SK-N-SH (cell line): ENCODE results near the gene RGS4. TPM values are rescaled to one million over a fixed set of nuclear protein-coding genes. Genes with fewer than 3 reads are reported as not detected.
A peak's percentile ranks its signal among the peaks of the same experiment; 100 is the strongest.

Experiments
- CTCF ChIA-PET: fragments of 300-600, 350-600 bp; formaldehyde crosslinking; extraction: SDS; loops from one replicate; lab custom pipeline; 2021; lab: Yijun Ruan, JAX
- POLR2A ChIA-PET: fragments of 350-600 bp; sonication (Branson Sonifier 250); formaldehyde crosslinking; extraction: SDS; loops from one replicate; lab custom pipeline; 2020; ENCODE audit warnings: antibody characterized with exemption, inconsistent platforms; lab: Yijun Ruan, JAX
- DNase-seq: peaks from one replicate; pipeline ENCODE4 v3.0.0; 2012
- H2AFZ ChIP-seq: fragments of 200-600 bp; sonication (generic); 2 replicates; pipeline ENCODE4 v1.8.1; 2016; ENCODE audit warnings: antibody characterized with exemption, mild to moderate bottlenecking, low read depth
- H3F3A ChIP-seq: fragments of 200-600 bp; sonication (generic); replicated peaks from 2 replicates; pipeline ENCODE3; 2016; ENCODE audit warnings: antibody characterized with exemption, mild to moderate bottlenecking; ENCODE audit not compliant: insufficient read depth
- H3K27ac ChIP-seq, 2 experiments: fragments of 200-500 bp in 1 of 2; fragments of 200-600 bp in 1 of 2; sonication (Bioruptor generic) in 1 of 2; sonication (generic), shearing (Covaris generic) in 1 of 2; 2 replicates each; pipeline versions ENCODE4 v1.5.1 to v1.6.1; 2014 to 2016; ENCODE audit warnings: low read depth in 2 of 2, inconsistent platforms in 1 of 2, low read length in 1 of 2, mild to moderate bottlenecking in 1 of 2, mixed read lengths in 1 of 2
- H3K27me3 ChIP-seq: fragments of 200-600 bp; sonication (generic), shearing (Covaris generic); 2 replicates; pipeline ENCODE4 v1.6.1; 2016; ENCODE audit warnings: mixed run types; ENCODE audit not compliant: insufficient read depth
- H3K36me3 ChIP-seq, 2 experiments: fragments of 200-500 bp in 1 of 2; fragments of 200-600 bp in 1 of 2; sonication (Bioruptor generic) in 1 of 2; sonication (generic) in 1 of 2; replicated peaks in 1 of 2; 2 replicates each; pipeline versions ENCODE3 to v1.5.1; 2014 to 2016; ENCODE audit warnings: low read length in 1 of 2, mild to moderate bottlenecking in 1 of 2; ENCODE audit not compliant: insufficient read depth in 2 of 2, control insufficient read depth in 1 of 2
- H3K4me1 ChIP-seq, 2 experiments: fragments of 200-500 bp in 1 of 2; fragments of 200-600 bp in 1 of 2; sonication (Bioruptor generic) in 1 of 2; sonication (generic), shearing (Covaris generic) in 1 of 2; 2 replicates each; pipeline versions ENCODE4 v1.5.1 to v1.6.1; 2014 to 2016; ENCODE audit warnings: low read depth in 1 of 2, low read length in 1 of 2, mixed run types in 1 of 2; ENCODE audit not compliant: insufficient read depth in 2 of 2, control insufficient read depth in 1 of 2
- H3K4me2 ChIP-seq: fragments of 200-600 bp; sonication (generic), shearing (Covaris generic); 2 replicates; pipeline ENCODE4 v1.6.1; 2017; ENCODE audit warnings: mixed run types
- H3K4me3 ChIP-seq, 2 experiments: fragments of 200-500 bp in 1 of 2; fragments of 200-600 bp in 1 of 2; sonication (Bioruptor generic) in 1 of 2; sonication (generic), shearing (Covaris generic) in 1 of 2; 2 replicates each; pipeline versions ENCODE4 v1.5.1 to v1.8.1; 2014 to 2016; ENCODE audit warnings: low read depth in 2 of 2, inconsistent platforms in 1 of 2, low read length in 1 of 2, mild to moderate bottlenecking in 1 of 2, mixed read lengths in 1 of 2, moderate library complexity in 1 of 2
- H3K79me2 ChIP-seq: fragments of 200-600 bp; sonication (generic); 2 replicates; pipeline ENCODE4 v1.8.1; 2017; ENCODE audit warnings: mild to moderate bottlenecking; ENCODE audit not compliant: insufficient read depth
- H3K9ac ChIP-seq: fragments of 200-600 bp; sonication (generic); 2 replicates; pipeline ENCODE4 v1.6.1; 2017; ENCODE audit warnings: mixed run types
- H3K9me2 ChIP-seq: fragments of 200-600 bp; sonication (generic); 2 replicates; pipeline ENCODE4 v1.6.1; 2017; ENCODE audit warnings: mixed run types
- H3K9me3 ChIP-seq: fragments of 200-600 bp; sonication (generic); 2 replicates; pipeline ENCODE4 v1.6.1; 2017; ENCODE audit warnings: mixed run types, mild to moderate bottlenecking, moderate library complexity
- H4K20me1 ChIP-seq: fragments of 200-600 bp; sonication (generic); 2 replicates; pipeline ENCODE4 v1.6.1; 2017; ENCODE audit warnings: mild to moderate bottlenecking, mixed run types; ENCODE audit not compliant: insufficient read depth
- CHD2 ChIP-seq: fragments of 150-350 bp; IDR thresholded peaks from 2 replicates; pipeline ENCODE4 v1.6.1; 2018; ENCODE audit warnings: low read length; ENCODE audit not compliant: partially characterized antibody
- ELF1 ChIP-seq: IDR thresholded peaks from 2 replicates; pipeline ENCODE4 v1.4.0; 2012
- EP300 ChIP-seq, 2 experiments: IDR thresholded peaks; 2 replicates each; pipeline versions ENCODE4 v1.4.0 to v1.6.1; 2012; ENCODE audit warnings: borderline replicate concordance in 1 of 2, low read depth in 1 of 2, low read length in 1 of 2
- GATA2 ChIP-seq: sonication (generic); formaldehyde crosslinking; IDR thresholded peaks from 2 replicates; pipeline ENCODE4 v1.5.0; 2020; ENCODE audit warnings: mild to moderate bottlenecking, missing genetic modification reagents
- MXI1 ChIP-seq: IDR thresholded peaks from 2 replicates; pipeline ENCODE4 v1.6.1; 2012; ENCODE audit warnings: mild to moderate bottlenecking, low read depth, low read length, improper control_type of control experiment
- NFIC ChIP-seq: IDR thresholded peaks from 2 replicates; pipeline ENCODE4 v1.4.0; 2012; ENCODE audit warnings: borderline replicate concordance
- POLR2AphosphoS5 ChIP-seq: IDR thresholded peaks from 2 replicates; pipeline ENCODE4 v1.6.1; 2012; ENCODE audit warnings: low read depth, low read length
- RCOR1 ChIP-seq: fragments of 150-350 bp; IDR thresholded peaks from 2 replicates; pipeline ENCODE4 v1.6.1; 2017; ENCODE audit warnings: antibody characterized with exemption, low read length
- RFX5 ChIP-seq: IDR thresholded peaks from 2 replicates; pipeline ENCODE4 v1.6.1; 2012; ENCODE audit warnings: mild to moderate bottlenecking, improper control_type of control experiment, low read length
- RXRA ChIP-seq: IDR thresholded peaks from 2 replicates; pipeline ENCODE4 v1.4.0; 2012; ENCODE audit warnings: low read depth, mild to moderate bottlenecking, borderline replicate concordance
- TAF1 ChIP-seq: IDR thresholded peaks from 2 replicates; pipeline ENCODE4 v1.6.1; 2012; ENCODE audit warnings: low read depth, mild to moderate bottlenecking, low read length, moderate library complexity, borderline replicate concordance
- YY1 ChIP-seq: IDR thresholded peaks from 2 replicates; pipeline ENCODE4 v1.4.0; 2012; ENCODE audit warnings: low read depth, mild to moderate bottlenecking
- WGBS: methylation state at CpG from one replicate; pipeline ENCODE4 v1.1.6; 2017; ENCODE audit warnings: low lambda C conversion rate; 5-methylcytosine and 5-hydroxymethylcytosine counted together
- polyA plus RNA-seq, 3 experiments: library from polyadenylated mRNA; depleted of rRNA; stranded (reverse); fragments of >200 nt; gene quantifications; 2 replicates each; pipeline ENCODE4 v1.2.3, GENCODE V29; 2012
- TF ChIP-seq, protein P1 (sequence below): fragments of 200-600 bp; sonication (generic); IDR thresholded peaks from 2 replicates; pipeline ENCODE4 v1.6.1; 2017; ENCODE audit warnings: antibody characterized with exemption, mild to moderate bottlenecking, moderate library complexity
- TF ChIP-seq, protein P2 (sequence below): IDR thresholded peaks from 2 replicates; pipeline ENCODE4 v1.4.0; 2012; ENCODE audit warnings: low read depth, borderline replicate concordance
- TF ChIP-seq, protein P3 (sequence below): fragments of 150-350 bp; IDR thresholded peaks from 2 replicates; pipeline ENCODE4 v1.6.1; 2016; ENCODE audit warnings: mild to moderate bottlenecking, low read depth, low read length

RGS4 gene
- polyA plus RNA-seq, 1 of the 3 experiments (the other 2 are of a cell fraction), result 124 TPM

DNA sequence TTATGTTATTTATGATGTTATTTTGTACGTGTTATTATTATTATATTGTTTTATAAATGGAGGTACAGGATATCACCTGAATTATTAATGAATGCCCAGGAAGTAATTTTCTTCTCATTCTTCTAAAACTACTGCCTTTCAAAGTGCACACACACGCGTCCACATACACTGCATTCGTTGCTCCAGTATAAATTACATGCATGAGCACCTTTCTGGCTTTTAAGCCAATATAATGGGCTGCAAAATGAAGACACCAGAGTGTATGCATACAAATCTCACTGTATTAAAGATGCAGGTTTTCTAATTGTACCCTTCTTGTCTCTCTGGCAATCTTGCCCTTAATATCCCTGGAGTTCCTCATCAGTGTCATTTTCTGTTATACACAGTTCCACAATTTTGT lies 6.9 kb downstream of the RGS4 start:
- Histone ChIP-seq H3K27me3 (no peaks in the 10 kb centered on the region), H3K9ac (no peak overlapping the region), H3K36me3 (peaks cover 52 to 59% of the 10 kb centered on the region in 2 experiments), H3K27ac (peak overlapping the region; percentile 91 to 99), H3K4me1 (peaks cover 25 to 29% of the 10 kb centered on the region in 2 experiments; a peak in 3 of 4 replicates), H3K9me2 (no peaks in the 10 kb centered on the region), H4K20me1 (no peaks in the 10 kb centered on the region; the same call in 1 of the 2 replicates), H2AFZ (no peak overlapping the region), H3K9me3 (no peaks in the 10 kb centered on the region), H3K4me3 (peak overlapping the region in 1 of 2 experiments; percentile 17; a peak in 1 of 4 replicates), H3K79me2 (peaks cover 33% of the 10 kb centered on the region), H3F3A (peaks cover 64% of the 10 kb centered on the region), H3K4me2 (no peak overlapping the region)
- CTCF ChIA-PET, result no interaction called here
- DNase-seq, result no peak
- POLR2A ChIA-PET, result interaction anchor here (0.7 to 8.7 kb wide), 12 partner anchors 71 to 240 kb away, joined by 3 to 450 read pairs (median 8); no protein-coding TSS in a partner anchor
- 87% methylated on average over 4 of the region's 4 CpGs for WGBS
- TF ChIP-seq POLR2AphosphoS5 (no peak), TAF1 (no peak), EP300 (IDR thresholded peaks at IDR 0.05; ENCODE audit: borderline replicate concordance in 1 of 2, low read depth in 1 of 2, low read length in 1 of 2) (no peak), ELF1 (no peak), NFIC (no peak), GATA2 (no peak), MXI1 (no peak), RCOR1 (no peak), RFX5 (no peak), CHD2 (no peak), RXRA (no peak), YY1 (no peak)
- TF ChIP-seq, protein P1, sequence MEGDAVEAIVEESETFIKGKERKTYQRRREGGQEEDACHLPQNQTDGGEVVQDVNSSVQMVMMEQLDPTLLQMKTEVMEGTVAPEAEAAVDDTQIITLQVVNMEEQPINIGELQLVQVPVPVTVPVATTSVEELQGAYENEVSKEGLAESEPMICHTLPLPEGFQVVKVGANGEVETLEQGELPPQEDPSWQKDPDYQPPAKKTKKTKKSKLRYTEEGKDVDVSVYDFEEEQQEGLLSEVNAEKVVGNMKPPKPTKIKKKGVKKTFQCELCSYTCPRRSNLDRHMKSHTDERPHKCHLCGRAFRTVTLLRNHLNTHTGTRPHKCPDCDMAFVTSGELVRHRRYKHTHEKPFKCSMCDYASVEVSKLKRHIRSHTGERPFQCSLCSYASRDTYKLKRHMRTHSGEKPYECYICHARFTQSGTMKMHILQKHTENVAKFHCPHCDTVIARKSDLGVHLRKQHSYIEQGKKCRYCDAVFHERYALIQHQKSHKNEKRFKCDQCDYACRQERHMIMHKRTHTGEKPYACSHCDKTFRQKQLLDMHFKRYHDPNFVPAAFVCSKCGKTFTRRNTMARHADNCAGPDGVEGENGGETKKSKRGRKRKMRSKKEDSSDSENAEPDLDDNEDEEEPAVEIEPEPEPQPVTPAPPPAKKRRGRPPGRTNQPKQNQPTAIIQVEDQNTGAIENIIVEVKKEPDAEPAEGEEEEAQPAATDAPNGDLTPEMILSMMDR, result no peak
- TF ChIP-seq, protein P2, sequence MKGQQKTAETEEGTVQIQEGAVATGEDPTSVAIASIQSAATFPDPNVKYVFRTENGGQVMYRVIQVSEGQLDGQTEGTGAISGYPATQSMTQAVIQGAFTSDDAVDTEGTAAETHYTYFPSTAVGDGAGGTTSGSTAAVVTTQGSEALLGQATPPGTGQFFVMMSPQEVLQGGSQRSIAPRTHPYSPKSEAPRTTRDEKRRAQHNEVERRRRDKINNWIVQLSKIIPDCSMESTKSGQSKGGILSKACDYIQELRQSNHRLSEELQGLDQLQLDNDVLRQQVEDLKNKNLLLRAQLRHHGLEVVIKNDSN, result no peak
- TF ChIP-seq, protein P3, sequence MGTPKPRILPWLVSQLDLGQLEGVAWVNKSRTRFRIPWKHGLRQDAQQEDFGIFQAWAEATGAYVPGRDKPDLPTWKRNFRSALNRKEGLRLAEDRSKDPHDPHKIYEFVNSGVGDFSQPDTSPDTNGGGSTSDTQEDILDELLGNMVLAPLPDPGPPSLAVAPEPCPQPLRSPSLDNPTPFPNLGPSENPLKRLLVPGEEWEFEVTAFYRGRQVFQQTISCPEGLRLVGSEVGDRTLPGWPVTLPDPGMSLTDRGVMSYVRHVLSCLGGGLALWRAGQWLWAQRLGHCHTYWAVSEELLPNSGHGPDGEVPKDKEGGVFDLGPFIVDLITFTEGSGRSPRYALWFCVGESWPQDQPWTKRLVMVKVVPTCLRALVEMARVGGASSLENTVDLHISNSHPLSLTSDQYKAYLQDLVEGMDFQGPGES, result no peak
